ENCODE data around the gene ZNF628.

DNA sequence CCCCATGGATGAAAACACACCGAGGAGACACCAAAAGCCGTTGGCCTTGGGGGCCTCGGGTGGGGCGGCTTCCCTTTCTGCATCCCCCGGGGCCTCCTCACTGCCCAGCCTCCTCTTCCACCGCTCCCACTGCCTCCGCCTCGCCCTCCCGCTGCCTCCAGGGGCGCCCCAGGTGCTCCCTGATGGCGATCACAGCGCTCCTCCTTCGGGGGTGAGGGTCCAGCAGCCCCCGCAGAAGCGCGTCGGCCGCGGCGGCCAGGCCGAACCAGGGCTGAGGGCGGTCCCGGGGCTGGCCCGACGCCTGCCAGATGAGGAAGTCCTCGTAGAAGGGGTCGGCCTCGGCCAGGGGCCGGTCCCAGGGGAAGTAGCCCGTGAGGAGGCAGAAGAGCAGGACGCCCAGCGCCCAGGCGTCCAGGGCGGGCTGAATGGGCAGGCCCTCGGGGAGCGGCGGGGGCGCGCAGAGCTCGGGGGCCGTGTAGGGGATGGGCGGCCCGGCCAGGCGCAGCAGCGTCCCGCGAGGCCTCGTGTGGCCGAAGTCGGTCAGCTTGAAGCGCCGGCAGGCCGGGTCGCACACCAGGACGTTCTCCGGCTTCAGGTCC lies 53.3 kb downstream of the ZNF628 start:
- no peak for TF ChIP-seq TAF1 (IDR thresholded peaks at IDR 0.05; ENCODE audit: low read depth, low read length)
- TF ChIP-seq POLR2A (IDR thresholded peaks at IDR 0.05; ENCODE audit: low read depth, low read length) = no peak
- TF ChIP-seq POLR2AphosphoS5 (IDR thresholded peaks at IDR 0.05; ENCODE audit: low read depth, low read length) = no peak
- TF ChIP-seq PAX5 (IDR thresholded peaks at IDR 0.05; ENCODE audit: insufficient read depth, low read length, severe bottlenecking) = no peak
- no peak for TF ChIP-seq SPI1 (IDR thresholded peaks at IDR 0.05; ENCODE audit: low read depth, low read length)
- TF ChIP-seq POU2F2 (IDR thresholded peaks at IDR 0.05; ENCODE audit: low read depth, low read length) = no peak

Data from GM12891 (cell line).